OCI-LY7 (cell line): ENCODE data around the gene PLA2G2D.

ENCODE experiments used
- EZH2phosphoT487 ChIP-seq: fragments of 200-600 bp; sonication (generic); IDR thresholded peaks from 2 replicates; pipeline ENCODE4 v1.6.1; 2018; ENCODE audit warnings: low read depth, borderline replicate concordance, mild to moderate bottlenecking, mixed run types, antibody characterized with exemption, low read length, moderate library complexity, mixed read lengths
- TF ChIP-seq, protein P1 (sequence below): fragments of 200-600 bp; sonication (generic); conservative IDR thresholded peaks from 2 replicates; pipeline ENCODE4 v1.5.1; 2014; ENCODE audit warnings: mild to moderate bottlenecking, antibody characterized with exemption, low read length, moderate library complexity, mixed read lengths

- TF ChIP-seq, protein P1, sequence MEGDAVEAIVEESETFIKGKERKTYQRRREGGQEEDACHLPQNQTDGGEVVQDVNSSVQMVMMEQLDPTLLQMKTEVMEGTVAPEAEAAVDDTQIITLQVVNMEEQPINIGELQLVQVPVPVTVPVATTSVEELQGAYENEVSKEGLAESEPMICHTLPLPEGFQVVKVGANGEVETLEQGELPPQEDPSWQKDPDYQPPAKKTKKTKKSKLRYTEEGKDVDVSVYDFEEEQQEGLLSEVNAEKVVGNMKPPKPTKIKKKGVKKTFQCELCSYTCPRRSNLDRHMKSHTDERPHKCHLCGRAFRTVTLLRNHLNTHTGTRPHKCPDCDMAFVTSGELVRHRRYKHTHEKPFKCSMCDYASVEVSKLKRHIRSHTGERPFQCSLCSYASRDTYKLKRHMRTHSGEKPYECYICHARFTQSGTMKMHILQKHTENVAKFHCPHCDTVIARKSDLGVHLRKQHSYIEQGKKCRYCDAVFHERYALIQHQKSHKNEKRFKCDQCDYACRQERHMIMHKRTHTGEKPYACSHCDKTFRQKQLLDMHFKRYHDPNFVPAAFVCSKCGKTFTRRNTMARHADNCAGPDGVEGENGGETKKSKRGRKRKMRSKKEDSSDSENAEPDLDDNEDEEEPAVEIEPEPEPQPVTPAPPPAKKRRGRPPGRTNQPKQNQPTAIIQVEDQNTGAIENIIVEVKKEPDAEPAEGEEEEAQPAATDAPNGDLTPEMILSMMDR, result no peak
- TF ChIP-seq EZH2phosphoT487, result no peak
Observed at GRCh38 chr1:20076710-20077461, 42.5 kb downstream of the PLA2G2D start.
